Stimulated activated CD4-positive, alpha-beta T cell treated with anti-CD3 and anti-CD28 coated beads, Interleukin-2, amount 100 ng/mL, for 24 hours (primary cell): ENCODE data around the gene ERFE.
"Not testable (repeated sequence)": the region's sequence is repeated elsewhere in the genome, so short reads cannot be mapped to it uniquely, and the experiment has no call there.

Experiments
- DNase-seq, 2 donors: peaks; one replicate each; pipeline ENCODE4 v3.0.0-alpha.2; 2020

Gene ERFE

DNA sequence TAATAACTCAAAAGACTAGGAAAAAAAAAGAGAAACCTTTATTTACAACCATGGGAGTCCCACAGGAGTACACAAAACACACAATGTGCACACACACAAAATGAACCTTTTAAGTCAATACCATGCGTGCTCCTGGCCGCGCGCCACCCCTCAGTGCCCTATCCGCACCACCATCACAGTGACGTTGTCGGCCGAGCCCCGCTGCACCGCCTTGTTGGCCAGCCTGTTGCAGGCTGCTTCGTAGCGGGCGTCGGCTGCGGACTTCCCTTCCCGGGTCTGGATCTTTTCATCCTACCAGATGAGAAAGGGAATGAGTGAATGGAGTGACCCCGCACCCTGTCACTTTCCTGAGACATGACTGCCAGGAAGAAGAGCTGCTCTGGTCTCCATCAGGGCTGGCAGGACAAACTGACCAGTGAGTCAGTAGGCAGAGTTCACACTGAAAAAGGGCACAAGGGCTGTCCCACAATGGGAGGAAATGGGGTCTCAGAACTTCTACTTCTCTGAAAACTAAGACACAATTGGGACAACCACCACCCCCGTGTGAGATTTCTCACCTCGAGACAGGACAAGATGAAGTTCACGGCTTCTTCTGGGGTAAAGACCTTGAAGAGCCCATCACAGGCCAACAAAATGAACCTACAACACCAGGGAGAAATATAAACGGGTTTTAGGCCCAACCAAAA lies 11.8 kb downstream of the ERFE start:
- DNase-seq: no peak

DNA sequence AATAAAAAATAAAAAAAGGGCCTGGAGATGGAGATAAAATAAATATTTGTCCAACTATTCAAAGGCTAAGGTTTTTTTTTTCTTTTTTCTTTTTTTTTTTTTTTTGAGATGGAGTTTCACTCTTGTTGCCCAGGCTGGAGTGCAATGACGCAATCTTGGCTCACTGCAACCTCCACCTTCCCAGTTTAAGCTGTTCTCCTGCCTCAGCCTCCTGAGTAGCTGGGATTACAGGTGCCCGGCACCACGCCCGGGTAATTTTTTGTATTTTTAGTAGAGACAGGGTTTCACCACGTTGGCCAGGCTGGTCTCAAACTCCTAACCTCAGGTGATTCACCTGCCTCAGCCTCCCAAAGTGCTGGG lies 12.3 kb downstream of the ERFE start:
- not testable (repeated sequence) for DNase-seq

DNA sequence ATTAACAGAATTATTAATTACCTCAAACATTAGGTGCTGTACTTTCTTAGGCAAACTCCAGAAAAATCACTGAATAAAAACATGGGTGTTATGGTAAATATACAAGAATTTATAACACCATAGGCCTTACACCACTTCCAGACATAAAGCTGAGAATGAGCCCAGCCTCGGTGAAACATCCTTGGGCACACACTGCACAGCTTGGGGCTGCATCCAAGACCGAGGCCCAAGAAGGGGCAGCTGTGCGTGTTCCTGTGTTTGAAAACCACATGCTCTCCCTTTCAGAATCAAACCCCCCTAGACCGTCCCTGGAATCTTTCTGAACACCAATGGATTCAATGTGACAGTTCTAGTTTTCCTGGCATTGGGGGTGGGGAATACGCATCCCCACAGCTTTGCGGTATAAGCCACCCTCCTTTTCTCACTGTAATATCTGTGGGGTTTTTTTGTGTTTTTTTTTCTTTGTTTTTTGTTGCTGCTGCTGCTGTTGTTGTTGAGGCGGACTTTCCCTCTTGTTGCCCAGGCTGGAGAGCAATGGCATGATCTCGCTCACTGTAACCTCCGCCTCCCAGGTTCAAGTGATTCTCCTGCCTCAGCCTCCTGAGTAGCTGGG lies 12.9 kb downstream of the ERFE start:
- no peak for DNase-seq

DNA sequence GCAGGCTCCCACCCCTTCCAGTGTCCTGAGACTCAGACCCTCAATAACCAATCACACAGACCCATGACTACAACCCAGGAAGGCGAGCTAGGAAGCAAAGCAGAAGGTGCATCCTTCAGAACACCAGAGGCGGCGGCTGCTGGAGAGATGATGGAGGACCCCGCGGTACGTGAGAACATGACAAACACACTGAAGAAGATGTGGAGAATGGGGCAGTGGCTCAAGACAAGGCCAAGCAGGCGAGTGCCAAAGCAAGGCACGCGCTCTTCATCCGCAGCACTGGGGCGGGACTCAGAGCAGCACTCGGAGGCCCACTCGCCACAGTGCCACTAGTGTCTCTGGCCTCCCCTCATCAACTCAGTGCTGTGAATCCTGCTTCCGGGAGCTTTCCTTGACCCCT lies 13.7 kb downstream of the ERFE start:
- DNase-seq: no peak

DNA sequence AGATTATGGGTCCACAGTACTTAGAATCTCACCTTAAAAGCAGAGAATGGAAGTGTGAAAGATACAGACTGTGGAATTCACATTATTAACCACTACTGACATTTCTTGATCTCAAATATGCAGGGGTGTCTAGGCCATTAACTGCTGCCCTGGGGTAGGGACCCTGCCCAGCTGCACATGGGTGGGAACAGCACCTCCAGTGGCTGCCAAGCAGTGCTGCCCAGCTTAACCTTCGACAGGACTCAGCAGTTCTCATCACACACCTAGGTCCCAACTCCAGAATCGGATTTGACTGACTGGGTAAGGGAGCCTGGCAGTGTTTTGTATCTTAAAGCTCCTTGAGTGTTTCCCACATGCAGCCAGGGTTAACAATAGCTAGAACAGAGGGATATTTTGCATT lies 14.9 kb downstream of the ERFE start:
- no peak for DNase-seq

DNA sequence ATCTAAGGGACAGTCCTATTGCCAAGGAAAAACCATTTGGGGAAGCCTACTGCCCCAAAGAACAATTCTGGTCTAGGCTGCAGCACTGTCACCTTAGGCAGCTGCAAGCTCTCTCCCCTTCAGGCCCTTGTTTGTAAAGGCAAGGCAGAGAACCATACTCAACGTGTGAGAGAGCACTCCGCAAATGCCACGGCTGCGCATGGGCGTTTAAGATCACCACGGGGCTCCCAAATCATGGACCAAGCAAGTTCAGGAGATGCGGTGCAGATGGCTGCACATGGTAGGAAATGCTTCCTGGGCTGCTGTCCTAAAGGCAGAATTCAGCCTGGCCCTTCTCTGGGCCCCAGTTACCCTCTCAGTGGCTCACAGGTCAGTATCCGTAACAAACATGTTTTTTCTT lies 15.5 kb downstream of the ERFE start:
- DNase-seq: no peak

DNA sequence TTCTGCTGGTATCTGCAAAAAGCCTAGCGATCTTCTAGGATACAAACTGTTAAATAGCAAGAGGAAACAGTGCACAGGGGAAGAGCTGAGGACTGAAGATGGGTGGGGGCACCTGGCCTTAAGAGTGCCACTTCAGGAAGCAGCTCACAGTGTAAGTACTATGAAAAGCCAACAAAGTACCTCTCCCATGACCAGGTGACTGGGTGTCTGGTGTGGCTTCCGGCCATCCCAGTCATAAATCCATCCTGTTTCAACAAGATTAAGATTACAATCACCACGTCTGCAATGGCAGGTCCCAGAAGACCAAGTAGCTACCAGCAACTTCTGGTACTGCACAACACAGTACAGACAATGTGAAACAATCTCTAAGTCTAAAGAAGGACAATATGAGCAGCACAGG lies 15.9 kb downstream of the ERFE start:
- DNase-seq: no peak

DNA sequence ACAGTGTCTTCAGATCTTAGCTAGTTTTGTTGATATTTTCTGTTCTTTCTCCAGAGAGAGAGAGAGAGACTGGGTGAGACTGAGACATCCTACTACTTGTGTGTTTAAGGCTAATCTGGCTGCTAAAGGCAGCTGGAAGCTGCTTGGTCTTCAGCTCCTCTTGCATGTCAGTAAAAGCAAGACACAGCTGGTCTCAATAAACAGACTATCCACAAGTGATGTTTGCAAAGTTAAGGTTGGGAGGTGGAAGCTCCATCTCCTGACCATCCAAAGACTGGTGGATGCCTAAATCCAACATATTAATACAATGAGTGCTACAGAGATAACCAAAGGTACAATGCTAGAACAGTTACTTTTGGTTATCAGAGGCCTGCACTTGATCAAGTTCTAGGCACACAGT lies 17.8 kb downstream of the ERFE start:
- DNase-seq: no peak

DNA sequence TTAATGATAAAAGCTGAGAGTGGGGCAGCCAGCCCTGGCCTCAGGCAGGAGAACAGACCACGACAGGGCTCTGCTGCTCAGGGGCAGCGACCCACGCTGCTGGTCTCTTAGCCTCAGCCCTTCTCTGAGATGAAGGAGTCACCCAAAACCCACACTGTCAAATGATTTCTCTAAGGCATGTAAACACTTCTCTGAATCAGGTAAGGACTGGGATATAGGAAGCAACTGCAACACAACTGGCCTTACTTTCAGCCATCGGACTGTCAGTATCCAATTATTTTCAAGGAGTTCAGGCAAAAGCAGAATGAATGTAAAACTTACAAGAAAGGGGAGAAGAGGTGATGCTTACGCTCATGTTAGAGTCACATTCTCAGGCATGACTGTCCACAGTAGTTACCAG lies 21.8 kb downstream of the ERFE start:
- DNase-seq: no peak

DNA sequence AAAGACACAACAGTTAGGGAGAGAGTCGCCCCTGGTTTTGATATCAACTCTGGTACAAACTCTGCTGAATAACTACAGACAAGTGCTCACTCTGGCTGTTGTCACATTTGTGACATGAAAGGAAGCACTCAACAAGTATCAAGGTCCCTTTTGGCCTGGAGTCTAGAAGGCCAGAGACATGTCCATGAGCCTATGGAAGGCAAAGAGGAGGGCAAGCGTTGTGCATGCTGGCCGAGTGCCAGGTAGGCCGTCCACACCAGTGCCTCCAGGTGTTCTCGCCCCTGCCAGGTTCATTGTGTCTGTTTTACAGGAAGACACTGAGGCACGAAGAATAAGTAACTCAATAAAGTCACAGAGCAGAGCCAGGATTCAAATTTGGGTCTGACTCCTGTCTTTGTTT lies 23.6 kb downstream of the ERFE start:
- no peak for DNase-seq

DNA sequence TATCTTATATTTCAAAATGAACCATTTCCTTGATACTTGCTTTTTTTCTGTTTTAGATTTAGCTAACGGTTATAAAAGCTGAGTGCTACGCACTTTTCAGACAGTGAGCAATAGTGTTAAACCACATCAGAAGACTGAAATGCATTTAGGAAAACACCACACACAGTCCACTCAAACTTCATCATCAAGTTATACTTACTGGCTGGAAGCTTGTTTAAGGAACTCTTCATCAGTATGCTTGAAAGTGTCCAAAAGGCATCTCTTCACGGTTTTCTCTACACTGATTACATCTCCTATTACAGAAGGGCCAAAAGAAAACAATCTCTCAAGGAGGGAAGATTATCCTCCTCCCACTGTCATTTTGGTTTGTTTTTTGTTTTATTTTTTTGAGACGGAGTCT lies 25.1 kb downstream of the ERFE start:
- DNase-seq: no peak

DNA sequence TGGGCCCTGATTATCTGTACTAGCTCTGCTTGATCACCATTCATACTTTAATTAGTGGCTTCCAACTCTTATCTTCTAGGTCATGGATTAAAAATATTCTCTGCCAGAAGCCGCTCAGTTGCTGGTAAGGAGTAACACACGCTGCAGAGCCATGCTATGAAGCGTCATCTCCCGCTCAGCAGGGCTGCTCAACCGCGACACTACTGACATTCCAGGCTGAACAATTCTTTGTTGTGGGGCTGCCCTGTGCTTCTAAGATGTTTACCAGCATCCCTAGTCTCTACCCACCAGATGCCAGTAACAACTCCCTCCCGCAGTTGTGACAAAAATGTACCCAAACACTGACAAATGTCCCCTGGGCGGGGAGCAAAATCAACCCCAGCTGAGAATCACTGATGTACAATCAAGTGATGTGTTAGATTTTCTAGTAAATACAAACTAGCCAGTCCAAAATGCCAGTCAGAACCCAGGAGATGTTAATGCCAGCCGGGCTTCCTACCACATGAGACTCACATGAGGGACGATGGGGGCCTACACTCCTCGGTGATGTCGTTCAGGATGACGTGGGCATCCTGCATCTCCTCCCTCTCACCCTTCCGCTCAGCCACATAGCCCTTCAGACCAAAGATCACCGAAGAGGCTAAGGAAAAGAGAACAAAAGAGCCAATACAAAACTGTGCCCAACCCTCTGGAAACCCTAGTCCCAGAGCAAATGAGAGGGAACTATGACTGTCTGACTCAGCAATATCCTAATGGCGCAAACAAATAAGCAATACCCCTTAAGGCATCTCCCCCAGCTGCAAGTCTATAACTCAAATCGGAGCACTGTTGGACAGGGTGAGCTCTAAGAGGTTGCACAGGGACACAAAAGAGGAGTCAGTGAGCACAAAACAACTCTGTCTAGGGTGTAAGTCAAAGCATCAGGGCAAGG lies 29.1 kb downstream of the ERFE start:
- DNase-seq: no peak

DNA sequence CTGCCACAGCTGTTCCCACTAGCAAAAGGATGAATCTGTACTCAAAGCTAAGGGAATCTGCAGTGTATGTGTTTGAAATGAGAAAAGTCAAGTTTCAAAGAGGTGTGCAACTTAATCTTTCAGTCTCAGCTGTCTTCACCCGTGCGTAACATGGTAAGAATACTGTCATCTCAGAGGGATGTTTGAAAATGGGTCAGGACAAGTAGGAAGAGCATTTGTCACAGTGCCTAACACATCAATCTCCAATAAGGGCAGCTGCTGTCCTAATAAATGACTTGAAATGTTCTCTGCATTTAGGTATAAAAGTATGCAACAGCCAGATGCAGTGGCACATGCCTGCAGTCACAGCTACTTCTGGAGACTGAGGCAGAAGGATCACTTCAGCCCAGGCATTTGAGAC lies 31.7 kb downstream of the ERFE start:
- no peak for DNase-seq

DNA sequence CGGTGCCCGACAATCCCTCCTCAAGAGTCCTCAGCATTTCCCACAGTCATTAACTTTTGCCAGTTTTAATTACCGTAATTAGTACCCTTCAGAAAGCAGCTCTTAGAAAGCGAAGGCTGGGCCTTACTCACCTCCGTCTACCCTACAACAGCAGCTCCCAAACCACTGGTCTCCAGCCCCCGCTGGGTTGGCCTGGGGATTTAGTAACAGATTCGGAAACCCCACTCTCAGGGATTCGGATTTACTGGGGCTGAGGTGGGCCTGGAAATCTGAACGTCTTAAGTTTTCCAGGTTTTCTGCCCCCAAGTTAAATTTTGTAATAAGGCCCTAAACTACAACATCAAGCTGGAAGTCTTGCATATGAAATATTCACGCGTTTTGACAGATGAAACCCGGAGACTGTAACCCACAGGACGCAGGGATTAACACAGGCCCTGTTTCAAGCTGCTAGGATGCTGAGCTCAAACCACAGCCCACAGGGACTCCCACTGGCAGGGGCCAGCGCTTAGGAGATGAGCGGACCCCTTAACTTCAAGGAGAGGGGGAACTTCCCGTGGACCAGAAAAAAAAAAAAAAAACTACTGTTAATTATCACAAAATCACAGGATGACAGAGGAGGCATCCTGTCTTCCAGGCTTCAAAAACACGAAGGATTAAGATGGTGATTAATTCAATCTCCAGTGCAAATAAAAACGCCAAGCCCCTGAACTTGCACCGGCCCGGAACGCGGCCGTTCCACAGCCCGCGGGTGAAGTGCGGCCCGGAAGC lies 43.7 kb downstream of the ERFE start:
- peak in 1 of 2 donors; percentile 17 for DNase-seq

DNA sequence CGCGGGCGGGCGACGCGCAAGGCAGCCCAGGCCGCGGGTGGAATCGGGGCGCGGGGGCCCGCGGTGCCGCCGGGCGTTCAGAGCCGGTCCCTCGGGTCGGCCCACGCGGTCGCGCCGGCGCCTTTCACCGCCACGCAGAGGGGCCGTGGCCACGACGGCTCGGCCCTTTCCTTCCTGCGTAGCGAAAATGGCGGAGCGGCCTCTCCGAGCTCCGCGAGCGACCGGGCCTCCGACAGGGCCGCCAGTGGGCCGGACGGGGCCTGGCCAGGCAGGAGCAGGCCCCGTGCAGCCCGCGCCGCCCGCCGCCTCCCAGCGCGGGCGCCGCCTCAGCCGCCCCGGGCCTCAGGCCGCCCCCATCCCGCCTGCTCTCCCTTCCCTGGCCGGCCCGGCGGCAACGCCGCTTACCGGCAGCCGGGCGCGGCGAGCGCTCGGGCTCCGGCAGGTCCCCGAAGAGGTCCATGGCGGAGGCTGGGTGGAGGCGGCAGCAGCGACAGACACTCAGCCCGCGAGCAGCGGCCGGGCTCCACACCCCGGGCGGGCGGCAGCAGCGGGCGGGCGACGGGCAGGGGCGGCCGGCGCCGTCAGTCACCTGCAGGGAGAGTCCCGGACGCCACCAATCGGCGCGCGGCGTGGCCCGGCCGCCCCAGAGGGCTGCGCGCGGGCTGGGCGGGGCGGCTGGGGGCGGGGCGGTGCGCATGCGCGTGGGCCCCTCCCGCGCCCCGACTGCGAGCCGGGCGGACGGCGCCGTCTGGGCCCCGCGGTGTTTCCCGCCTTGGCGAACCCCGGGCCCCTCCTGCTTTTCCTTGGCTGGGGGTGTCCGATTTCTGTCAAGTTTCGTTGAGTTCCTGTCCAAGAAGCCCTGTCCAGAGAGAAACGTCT lies 44.6 kb downstream of the ERFE start, which contains the start of gene ILKAP:
Gene ILKAP (minus strand): TSS at position 602 of the 879 bp plus-strand sequence. CDS start 142 bp downstream, at position 460.
- DNase-seq: peak; percentile 89 to 90

DNA sequence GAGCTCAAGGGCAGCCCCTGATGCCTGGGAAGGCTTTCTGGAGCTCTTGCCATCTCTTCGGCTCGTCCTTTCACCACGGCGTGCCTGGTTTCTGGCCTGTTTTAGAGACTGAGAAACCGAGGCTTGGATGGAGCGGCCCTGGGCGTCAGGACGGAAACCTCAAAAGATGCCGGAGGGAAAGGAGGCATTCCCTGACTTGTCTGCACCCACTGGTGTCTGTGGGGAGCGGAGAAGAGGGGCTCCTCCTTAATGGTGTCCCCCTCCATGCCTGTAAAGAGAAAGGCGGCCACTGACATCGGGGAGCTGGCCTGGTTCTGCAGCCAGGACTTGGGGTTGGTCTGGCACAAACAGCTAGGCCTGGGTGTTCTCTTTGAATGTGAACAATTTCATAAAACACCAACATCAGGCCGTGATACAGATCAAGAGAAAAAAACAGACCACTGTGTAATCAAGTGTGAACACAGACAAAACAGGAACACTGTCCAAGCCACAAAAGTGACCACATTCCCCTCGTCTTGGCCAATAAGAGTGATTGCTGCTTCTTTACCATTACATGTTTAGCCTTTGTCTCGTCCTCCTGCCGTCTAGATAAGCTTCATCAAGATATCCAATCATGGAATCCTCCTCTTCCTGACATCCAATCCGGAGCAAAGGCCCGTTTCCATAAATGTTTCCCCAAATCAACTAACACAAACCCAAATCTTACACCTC lies 45.4 kb downstream of the ERFE start:
- no peak for DNase-seq

DNA sequence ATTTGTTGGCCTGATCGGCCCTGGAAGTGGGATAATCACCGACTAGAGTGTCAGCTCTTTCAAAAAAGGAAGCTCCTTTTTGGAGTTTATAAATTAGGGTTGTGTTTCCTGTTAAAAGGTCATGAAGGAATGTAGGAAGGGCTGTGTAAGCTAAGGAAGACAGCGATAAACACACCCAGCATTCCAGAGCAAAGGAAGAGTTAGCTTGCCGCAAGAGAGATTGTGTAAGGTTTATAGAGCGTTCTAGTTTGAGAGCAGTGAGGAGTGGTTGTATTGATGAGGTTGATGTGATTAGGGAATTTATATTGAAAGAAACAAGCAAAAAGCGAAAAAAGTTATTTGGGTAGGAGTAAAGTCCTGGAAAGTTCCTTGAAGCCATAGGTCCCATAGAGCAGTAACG lies 48.2 kb downstream of the ERFE start:
- DNase-seq: no peak

DNA sequence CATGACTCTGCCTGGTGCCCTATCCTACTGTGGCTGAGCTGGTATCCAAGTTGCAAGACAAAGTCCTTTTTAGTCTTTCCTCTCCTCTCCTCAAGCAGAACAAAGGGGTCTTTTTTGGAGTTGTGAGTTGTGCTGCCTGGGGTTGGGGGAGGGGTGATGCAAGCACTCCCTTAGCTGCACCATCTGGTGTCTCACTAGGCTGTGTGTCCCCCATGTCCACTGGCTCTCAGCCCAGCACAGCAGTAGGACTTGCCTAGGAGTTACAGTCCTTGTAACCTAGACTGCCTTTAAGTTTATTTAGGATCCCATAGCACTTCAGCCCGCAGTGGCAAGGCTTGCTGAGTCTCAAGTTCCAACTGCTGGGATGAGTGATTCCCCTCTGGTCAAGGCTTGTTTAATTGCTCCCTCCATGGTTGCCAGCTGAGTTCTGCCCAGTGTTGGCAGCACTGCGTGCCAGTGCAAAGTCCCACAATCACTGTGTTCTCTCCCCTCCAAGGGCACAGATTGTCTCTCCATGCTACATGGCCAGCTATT lies 57.9 kb downstream of the ERFE start:
- DNase-seq: no peak
